Epidermal melanocyte (primary cell): Measurements from ENCODE around the gene KIF22.
A peak's percentile ranks its signal among the peaks of the same experiment; 100 is the strongest.
"Not testable (repeated sequence)": the region's sequence is repeated elsewhere in the genome, so short reads cannot be mapped to it uniquely, and the experiment has no call there.

Experiments
- DNase-seq: peaks from one replicate; pipeline ENCODE4 v3.0.0; 2011; ENCODE audit warnings: low spot score; ENCODE audit not compliant: insufficient read length

The KIF22 gene

GRCh38 chr16:29813644-29814562, 23.4 kb downstream of the KIF22 start:
- no peak for DNase-seq

- DNase-seq, result no peak
Measured at GRCh38 chr16:29814592-29814991, 24.0 kb downstream of the KIF22 start.

- DNase-seq, result no peak
Measured at GRCh38 chr16:29815032-29815721, 24.6 kb downstream of the KIF22 start.

- DNase-seq, result peak; percentile 97
Measured at GRCh38 chr16:29815793-29816693, 25.5 kb downstream of the KIF22 start, which contains the start of gene PAGR1. TSS of gene PAGR1 (plus strand) at chr16:29816152. CDS start at chr16:29816526, 374 bp downstream.

- no peak for DNase-seq
Measured at GRCh38 chr16:29816694-29817441, 26.3 kb downstream of the KIF22 start.

- DNase-seq, result no peak
Measured at GRCh38 chr16:29818082-29818481, 27.5 kb downstream of the KIF22 start.

- no peak for DNase-seq
Measured at GRCh38 chr16:29819506-29819905, 29.0 kb downstream of the KIF22 start.

GRCh38 chr16:29820271-29820701, 29.7 kb downstream of the KIF22 start, which contains the start of gene MVP:
TSS of gene MVP (plus strand) at chr16:29820462. CDS start at chr16:29830550, 10,088 bp downstream.
- DNase-seq, result no peak

GRCh38 chr16:29820730-29821642, 30.4 kb downstream of the KIF22 start:
- DNase-seq, result no peak

GRCh38 chr16:29821643-29822115, 31.1 kb downstream of the KIF22 start:
- no peak for DNase-seq

- DNase-seq, result no peak
Measured at GRCh38 chr16:29824589-29825144, 34.1 kb downstream of the KIF22 start.

- DNase-seq, result no peak
Measured at GRCh38 chr16:29825145-29826044, 34.8 kb downstream of the KIF22 start.

- DNase-seq, result no peak
Measured at GRCh38 chr16:29826342-29826695, 35.8 kb downstream of the KIF22 start.

- no peak for DNase-seq
Measured at GRCh38 chr16:29830774-29831173, 40.2 kb downstream of the KIF22 start.

- no peak for DNase-seq
Measured at GRCh38 chr16:29831490-29831889, 40.9 kb downstream of the KIF22 start.

GRCh38 chr16:29833219-29833618, 42.7 kb downstream of the KIF22 start:
- not testable (repeated sequence) for DNase-seq

- DNase-seq, result no peak
Measured at GRCh38 chr16:29834079-29834478, 43.5 kb downstream of the KIF22 start.

- DNase-seq, result no peak
Measured at GRCh38 chr16:29835926-29836325, 45.4 kb downstream of the KIF22 start.
